Vagina (tissue), 2 donors: ENCODE results near the gene UBTD2. TPM values are rescaled to one million over a fixed set of nuclear protein-coding genes. Genes with fewer than 3 reads are reported as not detected.

Experiments used
- DNase-seq, 2 donors: peaks; one replicate each; pipeline ENCODE4 v3.0.0-alpha.2; 2017; ENCODE audit errors: extremely low spot score in 2 of 2
- H3K27ac ChIP-seq: fragments of 200-600 bp; sonication (generic); one replicate; pipeline ENCODE4 v1.5.1; 2019
- H3K27me3 ChIP-seq: fragments of 200-600 bp; sonication (generic); one replicate; pipeline ENCODE4 v1.5.1; 2019
- H3K36me3 ChIP-seq, 2 donors: fragments of 200-600 bp; sonication (generic); one replicate each; pipeline ENCODE4 v1.5.1; 2017 to 2019
- H3K4me1 ChIP-seq: fragments of 200-600 bp; sonication (generic); one replicate; pipeline ENCODE4 v1.5.1; 2019
- H3K4me3 ChIP-seq, 2 donors: fragments of 200-600 bp; sonication (generic); 1 replicate in 1 of 2; 2 replicates in 1 of 2; pipeline ENCODE4 v1.5.1; 2016 to 2019
- H3K9me3 ChIP-seq: fragments of 200-600 bp; sonication (generic); one replicate; pipeline ENCODE4 v1.5.1; 2019
- CTCF ChIP-seq, 3 experiments: fragments of 450-650 bp in 2 of 3; fragments of 200-600 bp in 1 of 3; sonication (generic) in 1 of 3; IDR thresholded peaks; one replicate each; pipeline ENCODE4 v1.5.1; 2017 to 2019; ENCODE audit warnings: antibody characterized with exemption in 3 of 3, mild to moderate bottlenecking in 2 of 3, moderate library complexity in 2 of 3
- POLR2A ChIP-seq, 2 donors: fragments of 450-650 bp; IDR thresholded peaks; one replicate each; pipeline ENCODE4 v1.6.1; 2017; ENCODE audit warnings: antibody characterized with exemption in 2 of 2, mild to moderate bottlenecking in 2 of 2, moderate library complexity in 2 of 2
- POLR2AphosphoS5 ChIP-seq, 2 donors: sonication (generic); formaldehyde crosslinking; IDR thresholded peaks; one replicate each; pipeline ENCODE4 v1.9.0; 2017; ENCODE audit warnings: antibody characterized with exemption in 2 of 2, mild to moderate bottlenecking in 2 of 2, low read depth in 1 of 2; ENCODE audit not compliant: insufficient read depth in 1 of 2
- intact Hi-C: fragments of 100-400 bp; cut with DNase I; formaldehyde crosslinking; loops from one replicate; pipeline ENCODE4 v1.15.1; 2023
- total RNA-seq: library from RNA; depleted of rRNA; stranded (reverse); fragments of >200 nt; gene quantifications from one replicate; pipeline ENCODE4 v1.2.3, GENCODE V29; 2016

Gene UBTD2
- total RNA-seq, 1 donor from 2014 or later: 22.8 TPM

GRCh38 chr5:172267943-172268342, 15.6 kb downstream of the UBTD2 start:
- TF ChIP-seq POLR2A (IDR thresholded peaks at IDR 0.05): no peak
- TF ChIP-seq POLR2AphosphoS5 (IDR thresholded peaks at IDR 0.05; ENCODE audit: insufficient read depth in 1 of 2, low read depth in 1 of 2): no peak
- TF ChIP-seq CTCF (IDR thresholded peaks at IDR 0.05): no peak
- H3K36me3 ChIP-seq: no peaks in the 10 kb centered on the region
- DNase-seq: no peak
- H3K4me1 ChIP-seq: peaks cover 25% of the 10 kb centered on the region
- no peaks in the 10 kb centered on the region for H3K27me3 ChIP-seq
- H3K4me3 ChIP-seq: no peak overlapping the region
- no peaks in the 10 kb centered on the region for H3K9me3 ChIP-seq
- H3K27ac ChIP-seq: no peak overlapping the region
- intact Hi-C loops: no loop called here

GRCh38 chr5:172266676-172267092, 16.9 kb downstream of the UBTD2 start:
- no peak for DNase-seq
- H3K9me3 ChIP-seq: no peaks in the 10 kb centered on the region
- no peaks in the 10 kb centered on the region for H3K36me3 ChIP-seq
- peaks cover 30% of the 10 kb centered on the region for H3K4me1 ChIP-seq
- TF ChIP-seq POLR2AphosphoS5 (IDR thresholded peaks at IDR 0.05; ENCODE audit: insufficient read depth in 1 of 2, low read depth in 1 of 2) (no peak), CTCF (IDR thresholded peaks at IDR 0.05) (no peak), POLR2A (IDR thresholded peaks at IDR 0.05) (no peak)
- intact Hi-C loops: no loop called here
- no peaks in the 10 kb centered on the region for H3K27me3 ChIP-seq
- no peak overlapping the region for H3K27ac ChIP-seq
- no peak overlapping the region for H3K4me3 ChIP-seq

GRCh38 chr5:172266071-172266675, 17.4 kb downstream of the UBTD2 start:
- intact Hi-C loops: no loop called here
- Histone ChIP-seq H3K4me3 (no peak overlapping the region), H3K4me1 (peaks cover 35% of the 10 kb centered on the region), H3K36me3 (no peaks in the 10 kb centered on the region), H3K27ac (no peak overlapping the region), H3K9me3 (no peaks in the 10 kb centered on the region), H3K27me3 (no peaks in the 10 kb centered on the region)
- DNase-seq: no peak
- TF ChIP-seq POLR2A (IDR thresholded peaks at IDR 0.05): no peak
- no peak for TF ChIP-seq CTCF (IDR thresholded peaks at IDR 0.05)

- no peak overlapping the region for H3K4me3 ChIP-seq
- DNase-seq: no peak
- no peak for TF ChIP-seq CTCF (IDR thresholded peaks at IDR 0.05)
- TF ChIP-seq POLR2AphosphoS5 (IDR thresholded peaks at IDR 0.05; ENCODE audit: insufficient read depth in 1 of 2, low read depth in 1 of 2): no peak
- no peak for TF ChIP-seq POLR2A (IDR thresholded peaks at IDR 0.05)
- no peaks in the 10 kb centered on the region for H3K9me3 ChIP-seq
- H3K27me3 ChIP-seq: no peaks in the 10 kb centered on the region
- no peak overlapping the region for H3K27ac ChIP-seq
- H3K4me1 ChIP-seq: peaks cover 42% of the 10 kb centered on the region
- no peaks in the 10 kb centered on the region for H3K36me3 ChIP-seq
- intact Hi-C loops: no loop called here
Observed at GRCh38 chr5:172264815-172265395, 18.7 kb downstream of the UBTD2 start.

- no peaks in the 10 kb centered on the region for H3K4me1 ChIP-seq
- no peak overlapping the region for H3K4me3 ChIP-seq
- H3K27me3 ChIP-seq: no peaks in the 10 kb centered on the region
- H3K27ac ChIP-seq: no peak overlapping the region
- intact Hi-C loops: no loop called here
- peaks cover 0 to 13% of the 10 kb centered on the region in 2 donors for H3K36me3 ChIP-seq
- DNase-seq: no peak
- no peaks in the 10 kb centered on the region for H3K9me3 ChIP-seq
- TF ChIP-seq POLR2A (IDR thresholded peaks at IDR 0.05) (no peak), POLR2AphosphoS5 (IDR thresholded peaks at IDR 0.05; ENCODE audit: insufficient read depth in 1 of 2, low read depth in 1 of 2) (no peak), CTCF (IDR thresholded peaks at IDR 0.05) (no peak)
Observed at GRCh38 chr5:172255444-172255843, 28.1 kb downstream of the UBTD2 start.
